ENCODE data around the gene GTF3C5. TPM values are rescaled to one million over a fixed set of nuclear protein-coding genes. Genes with fewer than 3 reads are reported as not detected.
A peak's percentile ranks its signal among the peaks of the same experiment; 100 is the strongest.

GTF3C5 gene
- total RNA-seq, 1 donor from 2014 or later, result 94.0 TPM

GRCh38 chr9:133104718-133105460 lies 74.1 kb downstream of the GTF3C5 start:
- no peak for DNase-seq (ENCODE audit: low spot score, unreplicated experiment)
- Mint-ChIP-seq H3K27me3 (no peaks in the 10 kb centered on the region), H3K27ac (no peak overlapping the region), H3K36me3 (ENCODE audit: insufficient read depth) (peaks cover 22% of the 10 kb centered on the region), H3K4me1 (ENCODE audit: low read depth) (no peaks in the 10 kb centered on the region), H3K9me3 (ENCODE audit: low read depth) (no peaks in the 10 kb centered on the region), H3K4me3 (ENCODE audit: low read depth) (no peak overlapping the region)
- no peak for TF ChIP-seq CTCF (IDR thresholded peaks at IDR 0.05; ENCODE audit: unreplicated experiment)

GRCh38 chr9:133105461-133105770 lies 74.6 kb downstream of the GTF3C5 start:
- peaks cover 22% of the 10 kb centered on the region for H3K36me3 Mint-ChIP-seq (ENCODE audit: insufficient read depth)
- DNase-seq (ENCODE audit: low spot score, unreplicated experiment), result no peak
- H3K27ac Mint-ChIP-seq, result no peak overlapping the region
- no peaks in the 10 kb centered on the region for H3K27me3 Mint-ChIP-seq
- H3K9me3 Mint-ChIP-seq (ENCODE audit: low read depth), result no peaks in the 10 kb centered on the region
- no peak overlapping the region for H3K4me3 Mint-ChIP-seq (ENCODE audit: low read depth)
- TF ChIP-seq CTCF (IDR thresholded peaks at IDR 0.05; ENCODE audit: unreplicated experiment), result no peak
- H3K4me1 Mint-ChIP-seq (ENCODE audit: low read depth), result no peaks in the 10 kb centered on the region

- Mint-ChIP-seq H3K4me1 (ENCODE audit: low read depth) (no peaks in the 10 kb centered on the region), H3K36me3 (ENCODE audit: insufficient read depth) (peaks cover 14% of the 10 kb centered on the region), H3K4me3 (ENCODE audit: low read depth) (no peak overlapping the region), H3K27me3 (no peaks in the 10 kb centered on the region), H3K9me3 (ENCODE audit: low read depth) (no peaks in the 10 kb centered on the region), H3K27ac (no peak overlapping the region)
- no peak for TF ChIP-seq CTCF (IDR thresholded peaks at IDR 0.05; ENCODE audit: unreplicated experiment)
- DNase-seq (ENCODE audit: low spot score, unreplicated experiment), result no peak
These were observed 75.9 kb downstream of the GTF3C5 start for GRCh38 chr9:133106511-133107244.

GRCh38 chr9:133107245-133107722 lies 76.5 kb downstream of the GTF3C5 start:
- H3K9me3 Mint-ChIP-seq (ENCODE audit: low read depth), result no peaks in the 10 kb centered on the region
- no peaks in the 10 kb centered on the region for H3K27me3 Mint-ChIP-seq
- H3K4me3 Mint-ChIP-seq (ENCODE audit: low read depth), result no peak overlapping the region
- DNase-seq (ENCODE audit: low spot score, unreplicated experiment), result no peak
- H3K27ac Mint-ChIP-seq, result no peak overlapping the region
- H3K4me1 Mint-ChIP-seq (ENCODE audit: low read depth), result no peaks in the 10 kb centered on the region
- TF ChIP-seq CTCF (IDR thresholded peaks at IDR 0.05; ENCODE audit: unreplicated experiment), result no peak
- H3K36me3 Mint-ChIP-seq (ENCODE audit: insufficient read depth), result peaks cover 12% of the 10 kb centered on the region

Small RNA genes within 50 kb of the gene (microRNA-seq; reads per million reads assigned to microRNA genes)
- gene MIR6877 (ENCODE audit: borderline number of aligned reads, unreplicated experiment), result 7.2 reads per million, percentile 8 among the genes with 10 or more reads in this experiment

Other genes starting within 250 kb of the GTF3C5 start
- 1.1 and 1.9 TPM in 2 replicates for gene AK8, start 152.7 kb upstream of the GTF3C5 start, total RNA-seq
- 3.6 and 4.0 TPM in 2 replicates for gene SPACA9, start 152.1 kb upstream of the GTF3C5 start, total RNA-seq
- 65.4 and 69.0 TPM in 2 replicates for gene TSC1, start 86.4 kb upstream of the GTF3C5 start, total RNA-seq
- gene GFI1B, start 52.3 kb upstream of the GTF3C5 start, total RNA-seq, result 0.12 TPM in 1 of 2 replicates, not detected in the other
- gene CEL, start 31.0 kb downstream of the GTF3C5 start, total RNA-seq, result 5.2 and 5.4 TPM in 2 replicates
- gene RALGDS, start 90.2 kb downstream of the GTF3C5 start, total RNA-seq, result 82.3 and 84.6 TPM in 2 replicates
- gene GBGT1, start 132.9 kb downstream of the GTF3C5 start, total RNA-seq, result 5.2 and 7.3 TPM in 2 replicates
- gene OBP2B, start 178.3 kb downstream of the GTF3C5 start, total RNA-seq, result not detected in 2 replicates
- gene ABO, start 244.2 kb downstream of the GTF3C5 start, total RNA-seq, result 9.3 and 10.3 TPM in 2 replicates